SK-N-SH (cell line): Measurements from ENCODE around the gene ACE. TPM values are rescaled to one million over a fixed set of nuclear protein-coding genes. Genes with fewer than 3 reads are reported as not detected.

ENCODE experiments used
- CTCF ChIA-PET: fragments of 300-600, 350-600 bp; formaldehyde crosslinking; extraction: SDS; loops from one replicate; lab custom pipeline; 2021; lab: Yijun Ruan, JAX
- POLR2A ChIA-PET: fragments of 350-600 bp; sonication (Branson Sonifier 250); formaldehyde crosslinking; extraction: SDS; loops from one replicate; lab custom pipeline; 2020; ENCODE audit warnings: antibody characterized with exemption, inconsistent platforms; lab: Yijun Ruan, JAX
- DNase-seq: peaks from one replicate; pipeline ENCODE4 v3.0.0; 2012
- H2AFZ ChIP-seq: fragments of 200-600 bp; sonication (generic); 2 replicates; pipeline ENCODE4 v1.8.1; 2016; ENCODE audit warnings: antibody characterized with exemption, mild to moderate bottlenecking, low read depth
- H3F3A ChIP-seq: fragments of 200-600 bp; sonication (generic); replicated peaks from 2 replicates; pipeline ENCODE3; 2016; ENCODE audit warnings: antibody characterized with exemption, mild to moderate bottlenecking; ENCODE audit not compliant: insufficient read depth
- H3K27ac ChIP-seq, 2 experiments: fragments of 200-500 bp in 1 of 2; fragments of 200-600 bp in 1 of 2; sonication (Bioruptor generic) in 1 of 2; sonication (generic), shearing (Covaris generic) in 1 of 2; 2 replicates each; pipeline versions ENCODE4 v1.5.1 to v1.6.1; 2014 to 2016; ENCODE audit warnings: low read depth in 2 of 2, inconsistent platforms in 1 of 2, low read length in 1 of 2, mild to moderate bottlenecking in 1 of 2, mixed read lengths in 1 of 2
- H3K27me3 ChIP-seq: fragments of 200-600 bp; sonication (generic), shearing (Covaris generic); 2 replicates; pipeline ENCODE4 v1.6.1; 2016; ENCODE audit warnings: mixed run types; ENCODE audit not compliant: insufficient read depth
- H3K36me3 ChIP-seq, 2 experiments: fragments of 200-500 bp in 1 of 2; fragments of 200-600 bp in 1 of 2; sonication (Bioruptor generic) in 1 of 2; sonication (generic) in 1 of 2; replicated peaks in 1 of 2; 2 replicates each; pipeline versions ENCODE3 to v1.5.1; 2014 to 2016; ENCODE audit warnings: low read length in 1 of 2, mild to moderate bottlenecking in 1 of 2; ENCODE audit not compliant: insufficient read depth in 2 of 2, control insufficient read depth in 1 of 2
- H3K4me1 ChIP-seq, 2 experiments: fragments of 200-500 bp in 1 of 2; fragments of 200-600 bp in 1 of 2; sonication (Bioruptor generic) in 1 of 2; sonication (generic), shearing (Covaris generic) in 1 of 2; 2 replicates each; pipeline versions ENCODE4 v1.5.1 to v1.6.1; 2014 to 2016; ENCODE audit warnings: low read depth in 1 of 2, low read length in 1 of 2, mixed run types in 1 of 2; ENCODE audit not compliant: insufficient read depth in 2 of 2, control insufficient read depth in 1 of 2
- H3K4me2 ChIP-seq: fragments of 200-600 bp; sonication (generic), shearing (Covaris generic); 2 replicates; pipeline ENCODE4 v1.6.1; 2017; ENCODE audit warnings: mixed run types
- H3K4me3 ChIP-seq, 2 experiments: fragments of 200-500 bp in 1 of 2; fragments of 200-600 bp in 1 of 2; sonication (Bioruptor generic) in 1 of 2; sonication (generic), shearing (Covaris generic) in 1 of 2; 2 replicates each; pipeline versions ENCODE4 v1.5.1 to v1.8.1; 2014 to 2016; ENCODE audit warnings: low read depth in 2 of 2, inconsistent platforms in 1 of 2, low read length in 1 of 2, mild to moderate bottlenecking in 1 of 2, mixed read lengths in 1 of 2, moderate library complexity in 1 of 2
- H3K79me2 ChIP-seq: fragments of 200-600 bp; sonication (generic); 2 replicates; pipeline ENCODE4 v1.8.1; 2017; ENCODE audit warnings: mild to moderate bottlenecking; ENCODE audit not compliant: insufficient read depth
- H3K9ac ChIP-seq: fragments of 200-600 bp; sonication (generic); 2 replicates; pipeline ENCODE4 v1.6.1; 2017; ENCODE audit warnings: mixed run types
- H3K9me2 ChIP-seq: fragments of 200-600 bp; sonication (generic); 2 replicates; pipeline ENCODE4 v1.6.1; 2017; ENCODE audit warnings: mixed run types
- H3K9me3 ChIP-seq: fragments of 200-600 bp; sonication (generic); 2 replicates; pipeline ENCODE4 v1.6.1; 2017; ENCODE audit warnings: mixed run types, mild to moderate bottlenecking, moderate library complexity
- H4K20me1 ChIP-seq: fragments of 200-600 bp; sonication (generic); 2 replicates; pipeline ENCODE4 v1.6.1; 2017; ENCODE audit warnings: mild to moderate bottlenecking, mixed run types; ENCODE audit not compliant: insufficient read depth
- CHD2 ChIP-seq: fragments of 150-350 bp; IDR thresholded peaks from 2 replicates; pipeline ENCODE4 v1.6.1; 2018; ENCODE audit warnings: low read length; ENCODE audit not compliant: partially characterized antibody
- EP300 ChIP-seq, 2 experiments: IDR thresholded peaks; 2 replicates each; pipeline versions ENCODE4 v1.4.0 to v1.6.1; 2012; ENCODE audit warnings: borderline replicate concordance in 1 of 2, low read depth in 1 of 2, low read length in 1 of 2
- FOXJ3 ChIP-seq: sonication (generic); formaldehyde crosslinking; IDR thresholded peaks from 2 replicates; pipeline ENCODE4 v1.5.1; 2020; ENCODE audit warnings: mild to moderate bottlenecking, missing genetic modification reagents
- FOXM1 ChIP-seq: IDR thresholded peaks from 2 replicates; pipeline ENCODE4 v1.4.0; 2012; ENCODE audit warnings: low read depth, mild to moderate bottlenecking
- GABPA ChIP-seq: IDR thresholded peaks from 2 replicates; pipeline ENCODE4 v1.4.0; 2012; ENCODE audit warnings: low read depth, mild to moderate bottlenecking
- GATA2 ChIP-seq: sonication (generic); formaldehyde crosslinking; IDR thresholded peaks from 2 replicates; pipeline ENCODE4 v1.5.0; 2020; ENCODE audit warnings: mild to moderate bottlenecking, missing genetic modification reagents
- IRF3 ChIP-seq: fragments of 150-350 bp; IDR thresholded peaks from 2 replicates; pipeline ENCODE4 v1.6.1; 2016; ENCODE audit warnings: mild to moderate bottlenecking, low read depth, low read length
- JUND ChIP-seq: IDR thresholded peaks from 2 replicates; pipeline ENCODE4 v1.4.0; 2012
- MEF2A ChIP-seq: IDR thresholded peaks from 2 replicates; pipeline ENCODE4 v1.4.0; 2012; ENCODE audit warnings: low read depth, borderline replicate concordance
- MXI1 ChIP-seq: IDR thresholded peaks from 2 replicates; pipeline ENCODE4 v1.6.1; 2012; ENCODE audit warnings: mild to moderate bottlenecking, low read depth, low read length, improper control_type of control experiment
- NFIC ChIP-seq: IDR thresholded peaks from 2 replicates; pipeline ENCODE4 v1.4.0; 2012; ENCODE audit warnings: borderline replicate concordance
- NRF1 ChIP-seq: IDR thresholded peaks from 2 replicates; pipeline ENCODE4 v1.6.1; 2012; ENCODE audit warnings: low read depth, mild to moderate bottlenecking, low read length
- POLR2AphosphoS5 ChIP-seq: IDR thresholded peaks from 2 replicates; pipeline ENCODE4 v1.6.1; 2012; ENCODE audit warnings: low read depth, low read length
- RAD21 ChIP-seq: IDR thresholded peaks from 2 replicates; pipeline ENCODE4 v1.6.1; 2012; ENCODE audit warnings: mild to moderate bottlenecking, low read length
- RCOR1 ChIP-seq: fragments of 150-350 bp; IDR thresholded peaks from 2 replicates; pipeline ENCODE4 v1.6.1; 2017; ENCODE audit warnings: antibody characterized with exemption, low read length
- REST ChIP-seq: IDR thresholded peaks from 2 replicates; pipeline ENCODE4 v1.6.1; 2012; ENCODE audit warnings: mild to moderate bottlenecking, low read depth, low read length, moderate library complexity
- RFX5 ChIP-seq: IDR thresholded peaks from 2 replicates; pipeline ENCODE4 v1.6.1; 2012; ENCODE audit warnings: mild to moderate bottlenecking, improper control_type of control experiment, low read length
- RXRA ChIP-seq: IDR thresholded peaks from 2 replicates; pipeline ENCODE4 v1.4.0; 2012; ENCODE audit warnings: low read depth, mild to moderate bottlenecking, borderline replicate concordance
- SMC3 ChIP-seq: IDR thresholded peaks from 2 replicates; pipeline ENCODE4 v1.6.1; 2012; ENCODE audit warnings: low read depth, low read length, improper control_type of control experiment
- TCF12 ChIP-seq: IDR thresholded peaks from 2 replicates; pipeline ENCODE4 v1.4.0; 2012
- USF2 ChIP-seq: fragments of 150-350 bp; IDR thresholded peaks from 2 replicates; pipeline ENCODE4 v1.6.1; 2017; ENCODE audit warnings: antibody characterized with exemption, low read length, low read depth, borderline replicate concordance
- YY1 ChIP-seq: IDR thresholded peaks from 2 replicates; pipeline ENCODE4 v1.4.0; 2012; ENCODE audit warnings: low read depth, mild to moderate bottlenecking
- WGBS: methylation state at CpG from one replicate; pipeline ENCODE4 v1.1.6; 2017; ENCODE audit warnings: low lambda C conversion rate; 5-methylcytosine and 5-hydroxymethylcytosine counted together
- polyA plus RNA-seq, 3 experiments: library from polyadenylated mRNA; depleted of rRNA; stranded (reverse); fragments of >200 nt; gene quantifications; 2 replicates each; pipeline ENCODE4 v1.2.3, GENCODE V29; 2012

Gene ACE
- polyA plus RNA-seq, 1 of the 3 experiments (the other 2 are of a cell fraction) = 12.1 TPM

GRCh38 chr17:63455417-63455816 lies 21.4 kb upstream of the ACE start:
- Histone ChIP-seq H3K27ac (peak overlapping the region; percentile 14 to 97; a peak in 3 of 4 replicates), H3F3A (peaks cover 8% of the 10 kb centered on the region), H3K36me3 (no peaks in the 10 kb centered on the region), H4K20me1 (no peaks in the 10 kb centered on the region), H2AFZ (no peak overlapping the region), H3K4me3 (no peak overlapping the region), H3K9ac (no peak overlapping the region), H3K79me2 (no peaks in the 10 kb centered on the region), H3K4me2 (no peak overlapping the region), H3K9me3 (no peaks in the 10 kb centered on the region), H3K4me1 (peaks cover 3 to 41% of the 10 kb centered on the region in 2 experiments), H3K27me3 (no peaks in the 10 kb centered on the region), H3K9me2 (no peaks in the 10 kb centered on the region)
- DNase-seq = peak; percentile 86
- POLR2A ChIA-PET = interaction anchor here (0.6 to 4.1 kb wide), 7 partner anchors 12 to 94 kb away, joined by 4 to 60 read pairs (median 9); partner anchors contain the start of genes ACE and CYB561
- CTCF ChIA-PET = interaction anchor here (0.6 to 22.6 kb wide), 7 partner anchors 9 to 318 kb away, joined by 3 to 575 read pairs (median 7); partner anchors contain the start of genes ACE and CYB561
- WGBS = 51% methylated on average over 4 of the region's 4 CpGs
- peak in 1 of 2 experiments; percentile 86; a peak in 2 of 4 replicates for TF ChIP-seq EP300 (IDR thresholded peaks at IDR 0.05; ENCODE audit: borderline replicate concordance in 1 of 2, low read depth in 1 of 2, low read length in 1 of 2)
- TF ChIP-seq FOXJ3 (CRISPR knock-in tag) = peak; percentile 84; the same call in 1 of the 2 replicates
- peak; percentile 95 for TF ChIP-seq GATA2 (CRISPR knock-in tag)
- TF ChIP-seq SMC3 = peak; percentile 10; the same call in 1 of the 2 replicates
- peak; percentile 98 for TF ChIP-seq RCOR1
- peak; percentile 47 for TF ChIP-seq RAD21
- TF ChIP-seq TCF12 = no peak; the same call in 1 of the 2 replicates
- TF ChIP-seq MXI1 = peak; percentile 59; the same call in 1 of the 2 replicates
- peak; percentile 83 for TF ChIP-seq CHD2
- no peak for TF ChIP-seq USF2
- TF ChIP-seq RXRA = no peak
- 0 out of 2 replicates have a peak, but pooled peaks have one; percentile 33 for TF ChIP-seq RFX5

- no peak overlapping the region for H3K9ac ChIP-seq
- H3K27me3 ChIP-seq = no peaks in the 10 kb centered on the region
- H3K4me2 ChIP-seq = no peak overlapping the region
- no peaks in the 10 kb centered on the region for H3K9me2 ChIP-seq
- H3K79me2 ChIP-seq = no peaks in the 10 kb centered on the region
- TF ChIP-seq CHD2 (no peak), GABPA (no peak), MEF2A (no peak), IRF3 (no peak), YY1 (no peak), RCOR1 (no peak), POLR2AphosphoS5 (no peak), NRF1 (no peak), EP300 (IDR thresholded peaks at IDR 0.05; ENCODE audit: borderline replicate concordance in 1 of 2, low read depth in 1 of 2, low read length in 1 of 2) (no peak), NFIC (no peak), REST (no peak), JUND (no peak), FOXM1 (no peak)
- H2AFZ ChIP-seq = no peak overlapping the region
- H3K36me3 ChIP-seq = no peaks in the 10 kb centered on the region
- peak; percentile 13 for DNase-seq
- H3F3A ChIP-seq = peaks cover 23% of the 10 kb centered on the region
- 90% methylated on average over 4 of the region's 4 CpGs for WGBS
- CTCF ChIA-PET = interaction anchor here (0.9 to 5.2 kb wide), 6 partner anchors 12 to 154 kb away, joined by 3 to 30 read pairs (median 4); partner anchors contain the start of gene CYB561
- no peak overlapping the region for H3K27ac ChIP-seq
- no peaks in the 10 kb centered on the region for H4K20me1 ChIP-seq
- POLR2A ChIA-PET = interaction anchor here (0.7 to 2.5 kb wide), 2 partner anchors 16 to 18 kb away, joined by 3 to 8 read pairs; partner anchors contain the start of gene ACE
- no peak overlapping the region for H3K4me3 ChIP-seq
- no peaks in the 10 kb centered on the region for H3K9me3 ChIP-seq
- peaks cover 11 to 26% of the 10 kb centered on the region in 2 experiments for H3K4me1 ChIP-seq
Measured at GRCh38 chr17:63458478-63458877, 18.4 kb upstream of the ACE start.
